ENCODE data around the gene FOXP1. TPM values are rescaled to one million over a fixed set of nuclear protein-coding genes. Genes with fewer than 3 reads are reported as not detected.
A peak's percentile ranks its signal among the peaks of the same experiment; 100 is the strongest.

Gene FOXP1
- total RNA-seq, 1 donor from 2014 or later, result 113 TPM

DNA sequence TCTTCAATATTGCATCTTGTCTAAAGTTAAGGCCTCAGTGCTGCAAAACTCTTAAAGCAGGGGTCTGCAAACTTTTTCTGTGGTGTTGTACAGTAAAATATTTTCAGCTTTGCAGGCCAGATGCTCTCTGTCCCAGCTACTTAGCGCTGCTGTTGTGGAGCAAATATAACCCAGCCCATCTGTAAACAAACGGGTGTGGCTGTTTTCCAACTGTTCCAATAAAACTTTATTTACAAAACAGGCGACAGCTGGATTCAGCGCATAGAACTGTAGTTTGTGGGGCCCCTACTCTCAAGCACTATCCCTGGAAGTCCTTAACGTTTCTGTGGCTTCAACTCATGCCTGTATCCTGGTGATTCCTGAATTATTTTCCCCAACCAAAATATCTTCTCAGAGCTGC is 365.0 kb downstream of the FOXP1 start:
- peaks cover 16% of the 10 kb centered on the region for H3K4me1 Mint-ChIP-seq (ENCODE audit: unreplicated experiment)
- H3K4me3 Mint-ChIP-seq, result no peak overlapping the region
- no peak for DNase-seq (ENCODE audit: extremely low spot score, unreplicated experiment)
- peaks cover 30% of the 10 kb centered on the region for H3K36me3 Mint-ChIP-seq
- TF ChIP-seq, protein P1, sequence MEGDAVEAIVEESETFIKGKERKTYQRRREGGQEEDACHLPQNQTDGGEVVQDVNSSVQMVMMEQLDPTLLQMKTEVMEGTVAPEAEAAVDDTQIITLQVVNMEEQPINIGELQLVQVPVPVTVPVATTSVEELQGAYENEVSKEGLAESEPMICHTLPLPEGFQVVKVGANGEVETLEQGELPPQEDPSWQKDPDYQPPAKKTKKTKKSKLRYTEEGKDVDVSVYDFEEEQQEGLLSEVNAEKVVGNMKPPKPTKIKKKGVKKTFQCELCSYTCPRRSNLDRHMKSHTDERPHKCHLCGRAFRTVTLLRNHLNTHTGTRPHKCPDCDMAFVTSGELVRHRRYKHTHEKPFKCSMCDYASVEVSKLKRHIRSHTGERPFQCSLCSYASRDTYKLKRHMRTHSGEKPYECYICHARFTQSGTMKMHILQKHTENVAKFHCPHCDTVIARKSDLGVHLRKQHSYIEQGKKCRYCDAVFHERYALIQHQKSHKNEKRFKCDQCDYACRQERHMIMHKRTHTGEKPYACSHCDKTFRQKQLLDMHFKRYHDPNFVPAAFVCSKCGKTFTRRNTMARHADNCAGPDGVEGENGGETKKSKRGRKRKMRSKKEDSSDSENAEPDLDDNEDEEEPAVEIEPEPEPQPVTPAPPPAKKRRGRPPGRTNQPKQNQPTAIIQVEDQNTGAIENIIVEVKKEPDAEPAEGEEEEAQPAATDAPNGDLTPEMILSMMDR (conservative IDR thresholded peaks at IDR 0.05), result no peak
- peaks cover 15% of the 10 kb centered on the region for H3K9me3 Mint-ChIP-seq
- H3K27ac Mint-ChIP-seq, result peak overlapping the region; percentile 33
- no peaks in the 10 kb centered on the region for H3K27me3 Mint-ChIP-seq

DNA sequence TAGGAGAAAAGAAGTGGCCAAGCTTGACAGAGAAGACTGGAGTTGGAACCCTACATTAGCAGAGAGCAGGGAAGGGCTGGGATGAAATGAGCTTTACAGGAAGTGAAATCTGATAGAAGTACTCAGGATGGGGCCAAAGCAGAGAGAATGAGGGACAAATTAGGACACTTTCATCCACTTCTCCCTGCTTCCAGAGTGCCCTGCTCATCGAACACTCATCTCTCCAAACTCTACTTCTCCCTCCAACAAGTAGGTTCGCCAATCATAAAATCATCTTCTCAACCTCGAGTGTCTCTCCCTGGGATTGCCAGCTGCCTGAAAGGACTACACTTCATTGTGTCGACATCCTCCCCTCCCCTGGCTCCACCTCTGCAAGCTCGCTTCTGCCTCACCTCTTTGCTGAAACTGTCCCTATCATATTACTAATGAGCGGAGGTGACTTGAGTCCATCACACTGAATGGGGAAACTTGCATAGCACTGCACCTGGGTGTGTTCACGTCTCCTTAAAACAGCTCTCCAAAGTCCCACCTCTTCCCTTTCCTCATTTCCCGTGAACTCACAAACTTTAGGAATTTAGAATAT is 365.8 kb downstream of the FOXP1 start:
- TF ChIP-seq, protein P1 (conservative IDR thresholded peaks at IDR 0.05), result no peak
- DNase-seq (ENCODE audit: extremely low spot score, unreplicated experiment), result no peak
- H3K4me1 Mint-ChIP-seq (ENCODE audit: unreplicated experiment), result peaks cover 16% of the 10 kb centered on the region
- peaks cover 25% of the 10 kb centered on the region for H3K36me3 Mint-ChIP-seq
- H3K27ac Mint-ChIP-seq, result peak overlapping the region; percentile 33
- H3K9me3 Mint-ChIP-seq, result peaks cover 15% of the 10 kb centered on the region
- H3K27me3 Mint-ChIP-seq, result no peaks in the 10 kb centered on the region
- no peak overlapping the region for H3K4me3 Mint-ChIP-seq

DNA sequence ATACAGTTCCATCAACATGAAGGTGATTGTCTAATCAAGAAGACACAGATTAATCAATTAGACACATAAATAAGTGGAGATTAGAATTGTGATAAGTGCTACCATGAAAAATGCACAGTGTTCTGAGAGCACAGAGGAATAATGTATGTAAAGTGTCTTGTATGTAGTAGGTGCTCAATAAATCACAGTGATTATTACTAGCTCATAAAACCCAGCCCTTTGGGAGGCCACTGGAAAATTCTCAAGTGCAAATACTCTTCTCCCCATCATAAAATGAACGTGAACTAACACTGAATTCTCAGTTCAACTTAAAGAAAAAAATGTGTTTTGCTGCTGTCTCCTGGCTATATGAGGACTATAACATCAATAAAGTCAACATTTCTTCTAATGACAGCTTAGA is 368.2 kb downstream of the FOXP1 start:
- H3K36me3 Mint-ChIP-seq, result peaks cover 14% of the 10 kb centered on the region
- H3K4me1 Mint-ChIP-seq (ENCODE audit: unreplicated experiment), result peaks cover 24% of the 10 kb centered on the region
- TF ChIP-seq, protein P1 (conservative IDR thresholded peaks at IDR 0.05), result no peak
- peaks cover 6% of the 10 kb centered on the region for H3K9me3 Mint-ChIP-seq
- no peaks in the 10 kb centered on the region for H3K27me3 Mint-ChIP-seq
- DNase-seq (ENCODE audit: extremely low spot score, unreplicated experiment), result no peak
- no peak overlapping the region for H3K4me3 Mint-ChIP-seq
- H3K27ac Mint-ChIP-seq, result no peak overlapping the region

DNA sequence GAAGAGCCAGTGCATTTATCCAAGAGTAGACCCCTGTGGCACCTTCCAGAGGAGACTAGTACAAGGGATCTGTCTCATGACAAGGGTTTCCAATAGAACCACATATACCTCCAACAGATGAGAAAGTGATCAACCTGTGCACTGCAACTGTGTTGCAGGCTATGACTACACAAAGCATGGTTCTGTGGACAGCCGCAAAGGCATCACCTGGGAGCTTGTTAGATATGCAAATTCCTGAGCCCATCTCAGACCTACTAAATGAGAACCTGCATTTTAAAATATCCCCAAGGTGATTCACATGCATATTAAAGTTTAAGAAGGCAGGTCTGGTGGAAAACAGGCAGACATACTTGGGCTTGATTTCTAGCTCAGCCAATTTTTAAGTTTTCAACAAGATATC is 368.7 kb downstream of the FOXP1 start:
- Mint-ChIP-seq H3K27me3 (no peaks in the 10 kb centered on the region), H3K9me3 (peaks cover 6% of the 10 kb centered on the region), H3K36me3 (peaks cover 14% of the 10 kb centered on the region), H3K27ac (peak overlapping the region; percentile 13), H3K4me1 (ENCODE audit: unreplicated experiment) (peaks cover 29% of the 10 kb centered on the region), H3K4me3 (no peak overlapping the region)
- TF ChIP-seq, protein P1 (conservative IDR thresholded peaks at IDR 0.05), result no peak
- DNase-seq (ENCODE audit: extremely low spot score, unreplicated experiment), result no peak

DNA sequence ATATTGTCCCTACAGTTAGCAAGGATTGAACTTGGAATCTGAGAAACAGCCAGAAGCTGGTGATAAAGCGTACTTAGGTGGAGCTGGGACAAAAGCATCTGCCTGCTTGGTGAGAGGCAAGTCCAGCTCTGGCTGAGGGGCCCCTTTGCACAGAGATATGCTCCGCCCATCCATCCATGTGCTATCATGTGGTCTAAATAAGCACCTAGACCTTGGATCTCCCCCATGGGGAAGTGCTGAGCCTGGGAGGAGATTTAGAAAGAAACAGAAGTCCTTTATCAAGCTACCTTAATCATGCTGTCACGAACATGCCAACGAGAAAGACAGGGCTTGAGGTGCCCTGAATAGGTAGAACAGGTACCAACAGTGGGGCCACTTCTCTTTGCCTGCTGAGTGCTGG is 369.5 kb downstream of the FOXP1 start:
- Mint-ChIP-seq H3K4me3 (no peak overlapping the region), H3K36me3 (peaks cover 14% of the 10 kb centered on the region), H3K4me1 (ENCODE audit: unreplicated experiment) (peaks cover 27% of the 10 kb centered on the region), H3K27ac (no peak overlapping the region), H3K9me3 (peaks cover 6% of the 10 kb centered on the region), H3K27me3 (no peaks in the 10 kb centered on the region)
- DNase-seq (ENCODE audit: extremely low spot score, unreplicated experiment), result no peak
- TF ChIP-seq, protein P1 (conservative IDR thresholded peaks at IDR 0.05), result no peak

DNA sequence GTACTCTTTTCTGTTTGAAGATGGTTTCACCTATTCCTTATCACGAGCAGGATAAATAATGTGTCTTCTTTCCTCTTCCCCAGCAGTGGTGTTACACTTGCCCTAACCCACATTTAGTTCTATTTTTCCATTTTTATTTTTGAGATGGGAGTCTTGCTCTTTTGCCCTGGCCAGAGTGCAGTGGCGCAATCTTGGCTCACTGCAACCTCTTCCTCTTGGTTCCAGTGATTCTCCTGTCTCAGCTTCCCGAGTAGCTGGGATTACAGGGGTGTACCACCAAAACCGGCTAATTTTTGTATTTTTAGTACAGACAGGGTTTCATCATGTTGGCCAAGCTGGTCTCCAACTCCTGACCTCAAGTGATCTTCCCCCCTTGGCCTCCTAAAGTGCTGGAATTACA is 372.4 kb downstream of the FOXP1 start:
- no peak for DNase-seq (ENCODE audit: extremely low spot score, unreplicated experiment)
- Mint-ChIP-seq H3K9me3 (no peaks in the 10 kb centered on the region), H3K4me1 (ENCODE audit: unreplicated experiment) (peaks cover 39% of the 10 kb centered on the region), H3K27me3 (no peaks in the 10 kb centered on the region), H3K27ac (no peak overlapping the region), H3K4me3 (no peak overlapping the region), H3K36me3 (peaks cover 4% of the 10 kb centered on the region)
- TF ChIP-seq, protein P1 (conservative IDR thresholded peaks at IDR 0.05), result no peak

Data from type B pancreatic cell (in vitro differentiated cells).